Measurements from ENCODE around the gene PAM. TPM values are rescaled to one million over a fixed set of nuclear protein-coding genes. Genes with fewer than 3 reads are reported as not detected.

The PAM gene
- total RNA-seq, 2 experiments from 2014 or later, result 15.1 to 16.1 TPM

DNA sequence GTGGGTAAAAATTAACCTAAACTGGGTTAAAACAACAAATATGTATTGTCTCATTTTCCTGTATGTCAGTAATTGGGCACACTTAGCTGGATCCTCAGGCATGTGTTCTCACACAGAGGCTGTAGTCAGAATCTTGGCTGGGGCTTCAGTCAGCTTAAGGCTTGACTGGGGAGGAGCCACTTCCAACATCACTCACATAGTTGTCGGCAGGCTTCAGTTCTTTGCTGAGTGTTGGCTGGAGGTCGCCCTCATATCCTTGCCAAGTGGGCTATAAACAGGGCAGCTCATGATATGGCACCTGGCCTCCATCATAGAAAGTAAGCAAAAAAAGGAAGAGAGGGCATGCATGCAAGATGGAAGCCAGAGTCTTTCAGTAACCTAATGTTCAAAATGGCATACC lies 191.9 kb downstream of the PAM start:
- H3K27ac Mint-ChIP-seq, result no peak overlapping the region
- TF ChIP-seq, protein P1, sequence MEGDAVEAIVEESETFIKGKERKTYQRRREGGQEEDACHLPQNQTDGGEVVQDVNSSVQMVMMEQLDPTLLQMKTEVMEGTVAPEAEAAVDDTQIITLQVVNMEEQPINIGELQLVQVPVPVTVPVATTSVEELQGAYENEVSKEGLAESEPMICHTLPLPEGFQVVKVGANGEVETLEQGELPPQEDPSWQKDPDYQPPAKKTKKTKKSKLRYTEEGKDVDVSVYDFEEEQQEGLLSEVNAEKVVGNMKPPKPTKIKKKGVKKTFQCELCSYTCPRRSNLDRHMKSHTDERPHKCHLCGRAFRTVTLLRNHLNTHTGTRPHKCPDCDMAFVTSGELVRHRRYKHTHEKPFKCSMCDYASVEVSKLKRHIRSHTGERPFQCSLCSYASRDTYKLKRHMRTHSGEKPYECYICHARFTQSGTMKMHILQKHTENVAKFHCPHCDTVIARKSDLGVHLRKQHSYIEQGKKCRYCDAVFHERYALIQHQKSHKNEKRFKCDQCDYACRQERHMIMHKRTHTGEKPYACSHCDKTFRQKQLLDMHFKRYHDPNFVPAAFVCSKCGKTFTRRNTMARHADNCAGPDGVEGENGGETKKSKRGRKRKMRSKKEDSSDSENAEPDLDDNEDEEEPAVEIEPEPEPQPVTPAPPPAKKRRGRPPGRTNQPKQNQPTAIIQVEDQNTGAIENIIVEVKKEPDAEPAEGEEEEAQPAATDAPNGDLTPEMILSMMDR (IDR thresholded peaks at IDR 0.05), result no peak
- H3K9me3 ChIP-seq (ENCODE audit: control insufficient read depth in 1 of 2, insufficient read depth in 1 of 2, low read length in 2 of 2), result no peaks in the 10 kb centered on the region
- H3K27me3 ChIP-seq (ENCODE audit: control insufficient read depth in 1 of 2, insufficient read depth in 2 of 2, low read length in 2 of 2), result no peaks in the 10 kb centered on the region
- no peak overlapping the region for H3K4me3 ChIP-seq (ENCODE audit: low read length)
- H3K4me3 Mint-ChIP-seq, result no peak overlapping the region
- no peaks in the 10 kb centered on the region for H3K4me1 ChIP-seq (ENCODE audit: insufficient read depth, low read length)
- intact Hi-C loops (cut with DNase I, micrococcal nuclease), result no loop called here
- DNase-seq (no peak), ATAC-seq (ENCODE audit: poor library complexity) (no peak)
- CTCF ChIA-PET, result interaction anchor here (1.4 kb wide), 1 partner anchor 9 kb away, joined by 3 read pairs; no protein-coding TSS in a partner anchor
- peaks cover 35% of the 10 kb centered on the region for H3K36me3 Mint-ChIP-seq (ENCODE audit: low read depth)
- H3K27me3 Mint-ChIP-seq, result no peaks in the 10 kb centered on the region
- H3K27ac ChIP-seq (ENCODE audit: low read depth in 1 of 2, low read length in 2 of 2), result no peak overlapping the region
- H3K4me1 Mint-ChIP-seq (ENCODE audit: low read depth), result no peaks in the 10 kb centered on the region
- H3K36me3 ChIP-seq (ENCODE audit: insufficient read depth, low read length), result peaks cover 16% of the 10 kb centered on the region
- H3K9me3 Mint-ChIP-seq, result no peaks in the 10 kb centered on the region
- POLR2A ChIA-PET, result no interaction called here

DNA sequence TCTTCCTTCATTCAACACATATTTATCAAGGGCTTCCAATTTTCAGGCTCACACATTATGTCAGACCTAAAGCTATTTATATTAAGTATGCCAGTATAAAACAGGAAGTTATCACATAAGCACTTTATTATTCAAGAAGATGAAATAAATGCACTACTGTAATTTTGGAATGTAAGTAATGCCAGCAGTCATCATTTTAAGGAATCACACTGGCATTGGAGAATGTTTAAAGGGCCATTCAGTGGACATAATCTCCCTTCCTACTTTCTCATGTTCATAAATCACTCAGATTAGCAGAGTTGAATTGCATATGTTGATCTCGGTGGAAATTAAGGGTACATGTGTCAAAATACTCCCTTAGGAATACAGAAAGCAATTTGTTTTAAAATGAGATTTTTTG lies 200.4 kb downstream of the PAM start:
- Histone ChIP-seq H3K27ac (ENCODE audit: low read depth in 1 of 2, low read length in 2 of 2) (no peak overlapping the region), H3K4me1 (ENCODE audit: insufficient read depth, low read length) (no peaks in the 10 kb centered on the region), H3K27me3 (ENCODE audit: control insufficient read depth in 1 of 2, insufficient read depth in 2 of 2, low read length in 2 of 2) (no peaks in the 10 kb centered on the region), H3K36me3 (ENCODE audit: insufficient read depth, low read length) (peaks cover 8% of the 10 kb centered on the region), H3K9me3 (ENCODE audit: control insufficient read depth in 1 of 2, insufficient read depth in 1 of 2, low read length in 2 of 2) (no peaks in the 10 kb centered on the region), H3K4me3 (ENCODE audit: low read length) (no peak overlapping the region)
- H3K36me3 Mint-ChIP-seq (ENCODE audit: low read depth), result peaks cover 28% of the 10 kb centered on the region
- no peak for DNase-seq
- ATAC-seq (ENCODE audit: poor library complexity), result no peak
- intact Hi-C loops (cut with DNase I, micrococcal nuclease), result no loop called here
- H3K27ac Mint-ChIP-seq, result no peak overlapping the region
- TF ChIP-seq, protein P1 (IDR thresholded peaks at IDR 0.05), result no peak
- H3K9me3 Mint-ChIP-seq, result no peaks in the 10 kb centered on the region
- CTCF ChIA-PET, result no interaction called here
- H3K4me1 Mint-ChIP-seq (ENCODE audit: low read depth), result no peaks in the 10 kb centered on the region
- no peaks in the 10 kb centered on the region for H3K27me3 Mint-ChIP-seq
- no peak overlapping the region for H3K4me3 Mint-ChIP-seq
- POLR2A ChIA-PET, result no interaction called here

DNA sequence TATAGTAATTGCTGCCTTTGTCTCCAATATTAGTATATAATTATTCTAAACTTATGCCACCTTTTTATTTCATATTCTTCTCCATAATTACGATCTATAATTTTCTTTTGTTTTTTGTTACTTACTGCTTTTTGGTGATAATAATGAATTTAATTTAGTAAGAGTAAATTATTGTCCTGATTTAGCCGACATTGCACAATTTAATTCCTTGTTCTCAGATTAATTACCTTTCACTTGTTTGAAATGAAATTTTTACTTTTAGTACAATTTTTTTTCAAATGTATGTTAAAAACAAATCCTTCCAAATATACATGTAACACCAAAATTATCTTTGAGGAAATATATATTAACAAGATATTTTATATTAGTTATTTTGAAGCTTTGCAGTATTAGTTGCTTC lies 201.5 kb downstream of the PAM start:
- peaks cover 17% of the 10 kb centered on the region for H3K36me3 Mint-ChIP-seq (ENCODE audit: low read depth)
- no peaks in the 10 kb centered on the region for H3K4me1 ChIP-seq (ENCODE audit: insufficient read depth, low read length)
- ATAC-seq (ENCODE audit: poor library complexity) (no peak), DNase-seq (no peak)
- H3K4me3 ChIP-seq (ENCODE audit: low read length), result no peak overlapping the region
- TF ChIP-seq, protein P1 (IDR thresholded peaks at IDR 0.05), result no peak
- H3K27me3 Mint-ChIP-seq, result no peaks in the 10 kb centered on the region
- ChIA-PET CTCF (interaction anchor here (0.6 kb wide), 1 partner anchor 10 kb away, joined by 3 read pairs; no protein-coding TSS in a partner anchor), POLR2A (no interaction called here)
- H3K27me3 ChIP-seq (ENCODE audit: control insufficient read depth in 1 of 2, insufficient read depth in 2 of 2, low read length in 2 of 2), result no peaks in the 10 kb centered on the region
- no peak overlapping the region for H3K27ac Mint-ChIP-seq
- no peaks in the 10 kb centered on the region for H3K9me3 Mint-ChIP-seq
- no peaks in the 10 kb centered on the region for H3K9me3 ChIP-seq (ENCODE audit: control insufficient read depth in 1 of 2, insufficient read depth in 1 of 2, low read length in 2 of 2)
- H3K27ac ChIP-seq (ENCODE audit: low read depth in 1 of 2, low read length in 2 of 2), result no peak overlapping the region
- no peaks in the 10 kb centered on the region for H3K4me1 Mint-ChIP-seq (ENCODE audit: low read depth)
- peaks cover 5% of the 10 kb centered on the region for H3K36me3 ChIP-seq (ENCODE audit: insufficient read depth, low read length)
- intact Hi-C loops (cut with DNase I, micrococcal nuclease), result no loop called here
- no peak overlapping the region for H3K4me3 Mint-ChIP-seq

Data from CD4-positive, alpha-beta T cell (primary cell).